HG03060 (cell line): ENCODE results near the gene NALCN.

Source experiments
- ATAC-seq: cut with Tn5 transposase; IDR thresholded peaks from one replicate; pipeline ENCODE4 v1.9.1; 2021; ENCODE audit warnings: low read depth, moderate number of reproducible peaks; ENCODE audit not compliant: unreplicated experiment

NALCN gene

DNA sequence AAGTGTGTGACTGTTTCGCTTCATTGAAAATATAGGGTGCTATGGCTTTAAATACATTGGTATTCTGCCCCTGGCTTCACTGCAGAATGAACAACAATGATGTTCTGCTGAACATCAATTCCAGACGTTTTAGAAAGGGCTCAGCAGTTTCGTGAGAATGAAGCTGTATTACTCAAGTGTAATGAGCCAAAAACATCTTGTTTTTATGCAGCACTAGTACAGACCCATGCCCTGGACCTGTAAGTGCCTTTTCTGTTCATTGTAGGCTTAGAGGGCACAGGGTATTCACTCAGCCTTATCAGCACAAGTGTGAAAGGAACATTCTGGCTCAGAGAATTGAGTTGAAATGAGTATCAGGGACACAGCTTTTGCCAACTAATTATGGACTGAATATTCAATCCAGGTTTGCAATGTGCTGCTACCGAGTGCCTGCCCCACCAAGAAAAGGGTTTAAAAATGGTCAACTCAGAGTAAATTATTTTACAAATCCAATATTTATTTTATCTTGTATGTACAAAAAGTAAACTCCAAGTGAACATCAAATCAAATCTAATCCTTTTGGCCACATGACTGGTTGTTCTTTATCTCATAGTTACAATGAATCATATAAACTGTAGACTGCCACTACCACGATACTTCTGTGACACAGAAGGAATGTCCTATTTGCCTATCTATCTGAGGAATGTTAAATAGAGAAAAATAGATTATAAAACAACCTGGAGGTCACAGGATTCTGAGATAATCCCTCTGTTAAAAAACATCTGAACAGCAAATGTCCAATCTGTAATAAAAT, 362.8 kb downstream of the NALCN start:
- ATAC-seq, result no peak

DNA sequence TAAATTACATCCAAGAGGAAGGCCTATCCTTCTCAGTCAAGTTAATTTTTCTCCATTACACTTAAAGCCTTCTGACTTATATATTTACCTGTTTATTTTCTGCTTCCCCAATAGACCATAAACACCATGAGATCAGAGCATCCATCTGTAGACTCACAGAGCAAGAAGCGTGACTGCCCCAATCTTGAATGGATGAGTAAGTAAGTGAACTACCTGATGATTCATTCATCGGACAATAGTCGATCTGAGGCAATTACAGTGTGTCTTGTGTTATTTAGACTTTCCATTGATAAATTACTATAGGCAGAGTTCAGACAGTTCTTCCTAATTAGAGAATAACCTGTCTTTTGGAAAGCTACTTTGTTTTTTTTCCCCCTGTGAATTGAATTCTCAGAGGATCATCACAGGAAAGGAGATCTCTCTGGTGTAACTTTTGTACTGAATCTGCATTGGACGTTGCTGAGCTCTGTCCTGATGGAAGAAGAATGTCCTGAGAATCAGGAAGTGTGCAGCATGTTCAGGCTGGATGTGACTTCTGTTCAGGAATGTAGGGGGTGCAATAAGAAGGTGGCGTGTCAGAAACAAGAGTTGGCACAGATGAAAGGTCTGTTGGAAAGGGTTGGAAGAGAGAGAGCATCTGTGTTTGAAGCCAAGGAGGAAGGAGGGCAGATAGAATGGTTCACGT, 367.0 kb downstream of the NALCN start:
- ATAC-seq, result no peak

DNA sequence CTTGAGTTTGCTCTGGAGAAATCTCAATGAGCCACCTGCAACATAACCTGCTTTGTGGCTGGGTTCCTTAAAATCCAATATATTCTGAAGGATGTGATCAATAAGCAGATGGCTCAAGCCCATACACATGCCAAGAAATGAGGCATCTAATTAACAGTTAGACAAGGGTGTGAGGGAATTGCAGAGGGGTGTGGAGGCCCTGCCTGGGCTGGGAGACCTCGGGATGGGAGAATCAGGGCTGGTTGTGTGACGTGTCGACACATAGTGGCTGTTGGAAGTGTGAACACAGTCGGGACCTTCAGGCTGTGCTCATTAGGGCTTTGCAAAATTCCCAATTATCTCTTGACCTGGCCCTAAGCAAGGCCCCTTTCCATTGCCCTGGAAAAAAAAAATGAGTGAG, 379.8 kb downstream of the NALCN start:
- ATAC-seq, result no peak

DNA sequence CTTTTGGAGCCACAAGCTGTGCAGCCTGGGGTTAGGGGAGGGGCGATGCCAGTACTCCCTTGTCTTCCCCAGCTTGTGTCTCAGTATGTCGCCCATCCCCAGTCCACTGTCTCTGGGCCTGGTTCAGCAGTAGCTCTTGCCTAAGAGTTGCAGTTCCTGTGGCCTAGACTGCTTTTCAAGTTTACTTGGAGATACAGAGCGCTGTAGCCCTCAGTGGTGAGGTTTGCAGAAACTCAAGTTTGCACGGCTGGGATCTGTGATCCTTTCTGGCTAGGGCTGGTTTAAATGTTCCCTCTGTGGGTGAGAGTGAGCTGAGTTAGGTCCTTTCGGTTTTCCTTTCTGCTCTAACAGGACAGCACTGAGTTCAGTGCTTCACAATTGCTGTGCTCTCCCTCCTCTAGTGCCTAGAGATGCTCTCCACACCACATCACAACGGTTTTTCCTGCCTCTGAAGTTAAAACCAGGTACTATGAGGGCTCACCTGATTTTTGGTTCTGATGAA, 381.1 kb downstream of the NALCN start:
- no peak for ATAC-seq

DNA sequence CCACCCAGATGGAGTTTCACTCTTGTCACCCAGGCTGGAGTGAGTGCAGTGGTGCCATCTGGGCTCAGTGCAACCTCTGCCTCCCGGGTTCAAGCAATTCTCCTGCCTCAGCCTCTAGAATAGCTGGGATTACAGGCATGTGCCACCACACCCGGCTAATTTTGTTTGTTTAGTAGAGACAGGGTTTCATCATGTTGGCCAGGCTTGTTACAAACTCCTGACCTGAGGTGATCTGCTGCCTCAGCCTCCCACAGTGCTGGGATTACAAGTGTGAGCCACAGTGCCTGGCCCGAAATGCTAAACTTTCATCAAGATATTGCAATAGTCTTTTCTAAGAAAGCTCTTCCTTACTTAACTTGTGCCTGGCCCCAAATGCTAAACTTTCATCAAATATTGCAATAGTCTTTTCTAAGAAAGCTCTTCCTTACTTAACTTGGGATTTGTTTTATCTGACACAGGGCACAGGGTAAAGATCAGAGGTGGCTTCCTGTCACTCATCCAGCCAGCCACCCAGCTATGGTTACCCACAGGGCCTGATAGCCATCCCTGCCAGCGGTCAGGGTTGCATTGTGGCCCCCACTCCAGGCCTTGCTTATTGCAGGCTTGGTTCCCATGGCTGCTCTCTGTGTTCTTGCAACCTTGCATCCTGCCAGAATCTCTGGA, 389.4 kb downstream of the NALCN start:
- ATAC-seq, result no peak

DNA sequence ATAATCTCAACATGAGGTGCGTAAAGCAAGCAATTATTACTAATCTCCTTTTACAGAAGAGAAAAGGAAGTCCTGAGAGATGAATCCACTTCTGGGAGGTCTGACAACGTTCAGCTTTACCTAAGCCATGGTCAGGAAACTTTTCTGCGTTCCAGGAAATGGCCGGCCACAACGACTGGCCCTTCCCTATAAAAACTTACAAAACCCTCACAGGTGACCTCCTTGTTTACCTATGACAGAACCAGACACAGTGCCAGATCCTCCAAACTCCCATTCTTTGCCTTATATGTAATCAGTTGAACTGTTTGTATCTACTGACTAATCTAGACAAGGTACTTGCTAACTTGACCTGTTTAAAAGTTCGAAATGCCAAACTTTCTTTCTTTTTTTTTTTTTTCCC, 390.0 kb downstream of the NALCN start:
- ATAC-seq, result no peak

DNA sequence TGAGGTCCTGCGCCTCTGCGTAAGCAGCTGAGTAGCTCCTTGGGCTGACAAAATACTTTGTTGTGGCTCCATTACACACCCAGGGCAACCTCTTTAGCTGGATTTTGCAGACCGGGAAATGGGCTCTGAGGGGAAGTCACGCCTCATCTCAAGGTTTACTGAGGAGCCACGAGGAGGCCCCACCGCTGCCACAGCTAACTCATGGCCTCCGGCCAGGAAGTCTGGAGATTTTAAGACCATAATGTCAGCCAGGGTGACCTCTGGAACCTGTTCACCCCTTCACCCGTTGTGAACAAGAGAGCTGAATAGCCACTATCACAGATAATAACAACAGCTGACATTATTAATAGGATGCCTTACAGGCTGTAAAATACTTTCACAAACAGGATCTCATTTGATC, 390.4 kb downstream of the NALCN start:
- ATAC-seq, result no peak

DNA sequence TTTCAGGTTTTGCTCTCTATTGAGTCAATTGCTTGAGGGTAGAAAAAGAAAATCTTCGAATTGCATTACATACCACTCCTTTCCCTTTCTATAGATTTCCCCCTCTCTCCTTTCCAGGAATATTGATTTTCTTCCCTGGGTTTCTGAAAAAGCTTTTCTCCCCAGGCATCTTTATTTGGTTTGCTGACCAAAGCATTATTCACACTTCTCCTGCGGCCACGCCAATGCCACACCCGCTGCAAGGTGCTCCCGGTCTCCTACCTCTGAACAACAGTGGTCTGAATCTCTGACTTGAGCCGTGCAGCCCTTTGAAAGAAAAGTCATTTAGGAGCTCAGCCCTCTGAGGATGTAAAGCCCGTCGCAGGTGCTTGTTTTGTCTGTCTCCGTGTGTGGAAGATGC, 390.8 kb downstream of the NALCN start:
- no peak for ATAC-seq

DNA sequence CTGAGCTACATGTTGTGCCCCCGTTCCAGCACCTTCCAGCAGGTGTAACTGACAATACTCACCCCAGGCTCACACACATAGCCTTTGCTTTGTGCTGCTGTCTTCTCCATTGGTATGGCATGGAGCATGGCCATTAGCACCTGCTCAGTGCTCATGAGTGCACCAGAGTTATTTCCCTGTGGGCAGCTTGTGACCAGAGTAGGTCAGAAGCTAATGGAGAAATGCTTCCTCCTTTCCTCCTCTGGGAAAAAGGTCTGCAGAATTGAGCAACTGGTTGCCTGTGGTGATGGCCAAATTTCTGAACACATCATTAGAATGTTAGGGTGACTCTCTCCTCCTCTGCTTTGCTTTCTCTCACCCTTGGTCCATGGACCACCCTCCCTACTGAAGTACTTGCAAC, 397.2 kb downstream of the NALCN start:
- no peak for ATAC-seq

DNA sequence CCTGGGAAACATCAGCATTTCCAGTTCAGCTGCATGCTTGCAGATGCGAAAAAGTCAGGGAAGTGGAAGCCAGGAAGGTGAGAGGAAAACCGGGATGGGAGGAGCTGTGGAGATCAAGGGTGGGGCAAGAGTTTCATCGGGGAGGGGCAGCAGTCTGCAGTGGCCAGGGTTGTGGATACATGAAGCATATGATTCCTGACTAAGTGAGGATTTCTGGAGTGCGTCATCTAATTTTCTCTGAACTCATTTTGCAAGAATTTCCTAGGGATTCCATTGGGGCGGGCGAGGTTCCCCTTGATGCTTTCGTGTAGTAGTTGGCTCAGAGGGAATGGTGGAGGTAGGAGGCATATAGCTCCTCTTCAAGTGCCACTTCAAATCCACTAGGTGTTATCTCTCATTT, 397.6 kb downstream of the NALCN start:
- ATAC-seq, result no peak

DNA sequence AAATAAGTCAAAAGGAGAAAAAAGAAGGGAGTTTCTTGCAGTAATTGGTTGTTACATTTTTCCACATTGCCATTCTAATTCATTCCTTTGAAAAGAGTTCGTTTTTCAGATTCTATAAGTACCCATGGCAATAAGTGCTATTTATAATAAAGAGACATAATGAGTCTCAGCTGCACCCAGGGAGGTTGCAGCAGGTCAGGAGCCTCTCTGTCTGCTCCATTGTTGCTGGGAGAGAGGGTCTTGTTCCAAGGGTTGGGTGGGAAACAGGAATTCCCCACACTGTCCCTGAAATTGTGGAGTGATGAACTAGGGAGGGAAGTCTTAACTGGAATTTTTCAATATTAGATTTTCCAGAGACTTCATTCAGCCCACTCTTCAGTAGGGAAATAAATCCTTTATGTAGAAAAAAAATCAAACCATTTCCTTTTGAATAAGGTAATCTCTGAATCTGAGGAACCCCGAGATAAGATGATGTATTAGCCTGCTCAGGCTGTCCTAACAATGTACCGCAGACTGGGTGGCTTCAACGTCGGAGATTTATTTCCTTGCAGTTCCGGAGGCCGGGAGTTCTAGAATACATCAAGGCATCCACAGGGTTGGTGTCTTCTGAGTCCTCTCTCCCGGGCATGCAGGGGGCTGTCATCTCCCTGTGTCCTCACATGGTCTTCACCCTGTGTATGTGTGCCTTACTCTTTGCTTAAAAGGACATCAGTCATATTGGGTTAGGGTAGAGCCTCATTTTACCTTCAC, 399.0 kb downstream of the NALCN start:
- no peak for ATAC-seq

DNA sequence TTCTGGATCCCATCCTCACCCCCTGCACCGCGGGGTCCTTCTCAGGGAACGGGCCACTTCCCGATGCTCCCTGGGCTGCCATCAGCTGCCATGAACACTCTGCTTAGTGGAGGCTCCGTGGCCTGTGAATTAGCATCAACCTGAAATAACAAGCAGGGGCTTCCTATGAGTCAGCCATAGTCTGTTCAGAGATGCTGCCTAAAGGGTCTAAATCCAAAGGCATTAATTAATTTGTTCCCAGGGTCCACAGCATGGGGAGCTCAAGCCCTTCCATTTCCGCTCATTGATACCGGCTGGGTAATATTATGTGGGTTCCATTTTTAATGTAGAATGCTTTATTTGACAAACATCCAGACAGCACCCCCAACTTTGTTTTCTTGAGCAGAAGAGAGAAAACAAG, 399.8 kb downstream of the NALCN start:
- ATAC-seq, result no peak

DNA sequence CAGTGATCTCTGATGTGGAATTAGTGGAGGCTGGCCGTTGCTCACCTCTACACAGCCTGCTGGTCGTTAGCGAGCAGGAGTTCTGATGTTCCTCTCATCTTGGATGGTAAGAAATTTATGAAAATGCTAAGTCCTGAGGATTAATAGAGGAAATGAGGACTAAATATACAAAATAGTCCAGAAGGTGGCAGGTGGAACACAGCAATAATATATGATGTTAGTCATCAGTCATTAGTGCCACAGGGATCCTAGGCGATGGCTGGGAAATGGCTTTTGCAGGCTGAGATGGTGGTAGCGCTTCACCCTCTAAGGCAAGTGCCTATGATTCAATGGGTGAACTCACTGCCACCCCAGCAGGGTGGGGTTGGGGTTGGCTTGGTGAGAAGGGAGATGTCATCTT, 403.1 kb downstream of the NALCN start:
- no peak for ATAC-seq

DNA sequence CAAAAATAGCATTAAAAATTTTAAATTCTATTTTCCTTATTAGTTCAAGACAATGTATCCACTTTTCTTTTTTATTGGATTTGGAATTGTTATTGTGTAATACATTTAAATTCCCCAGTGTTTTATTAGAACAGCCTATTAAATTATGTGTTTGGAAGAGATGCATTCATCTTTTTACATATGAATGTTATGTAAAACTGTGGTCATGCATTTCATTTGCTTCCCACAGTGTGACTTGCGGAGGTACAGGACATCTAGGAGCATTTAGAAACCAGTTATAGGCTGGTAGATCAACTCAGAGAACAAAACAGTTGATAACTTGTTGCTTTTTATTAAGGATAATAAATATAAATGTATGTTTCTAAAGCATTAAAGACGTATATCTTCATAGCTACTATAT, 406.2 kb downstream of the NALCN start:
- no peak for ATAC-seq

DNA sequence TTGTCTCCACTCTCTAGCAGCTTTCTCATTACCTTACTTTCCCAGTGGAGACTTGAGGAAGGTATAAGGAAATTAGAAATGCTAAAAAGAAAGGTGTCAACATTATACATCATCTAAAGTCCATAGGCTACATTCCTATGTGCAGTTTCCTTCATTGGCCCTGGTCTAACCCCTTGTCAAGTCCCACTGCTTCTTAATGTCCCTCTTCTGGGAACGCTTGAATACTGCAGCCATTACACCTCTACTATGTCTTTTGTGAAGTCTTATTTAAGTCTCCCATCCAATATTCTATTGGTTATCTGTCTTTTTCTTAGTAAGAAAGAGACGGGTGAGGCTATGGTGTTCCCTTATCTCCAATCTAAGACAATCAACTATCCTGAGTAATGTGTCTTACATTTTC, 409.1 kb downstream of the NALCN start:
- no peak for ATAC-seq
